GM18868 (cell line): Measurements from ENCODE around the gene PTPRO.

Source experiments
- ATAC-seq: cut with Tn5 transposase; IDR thresholded peaks from one replicate; pipeline ENCODE4 v1.9.1; 2021; ENCODE audit warnings: mild to moderate bottlenecking, moderate library complexity; ENCODE audit not compliant: unreplicated experiment

Gene PTPRO

DNA sequence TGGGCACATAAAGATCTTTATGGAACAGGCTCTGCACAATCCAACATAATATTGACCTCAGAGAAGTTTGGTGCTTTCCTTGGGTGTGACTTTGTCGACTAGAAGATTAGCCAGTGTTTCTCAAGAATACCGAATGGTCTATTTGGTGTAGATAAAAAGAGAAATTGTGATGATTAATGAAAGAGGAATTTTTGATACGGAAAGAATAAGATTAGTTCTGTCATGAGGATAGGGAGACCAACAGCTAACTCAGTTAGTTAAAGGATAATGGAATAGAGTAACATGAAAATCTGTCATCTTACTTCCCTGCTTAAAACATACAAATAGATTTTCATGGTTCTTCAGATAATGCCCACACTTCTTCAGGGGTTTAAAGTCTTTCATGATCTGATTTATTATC, 24.2 kb downstream of the PTPRO start:
- ATAC-seq, result no peak

GRCh38 chr12:15350643-15351042, 28.3 kb downstream of the PTPRO start:
- ATAC-seq, result no peak

- no peak for ATAC-seq
Observed at GRCh38 chr12:15355766-15356165, 33.5 kb downstream of the PTPRO start.

DNA sequence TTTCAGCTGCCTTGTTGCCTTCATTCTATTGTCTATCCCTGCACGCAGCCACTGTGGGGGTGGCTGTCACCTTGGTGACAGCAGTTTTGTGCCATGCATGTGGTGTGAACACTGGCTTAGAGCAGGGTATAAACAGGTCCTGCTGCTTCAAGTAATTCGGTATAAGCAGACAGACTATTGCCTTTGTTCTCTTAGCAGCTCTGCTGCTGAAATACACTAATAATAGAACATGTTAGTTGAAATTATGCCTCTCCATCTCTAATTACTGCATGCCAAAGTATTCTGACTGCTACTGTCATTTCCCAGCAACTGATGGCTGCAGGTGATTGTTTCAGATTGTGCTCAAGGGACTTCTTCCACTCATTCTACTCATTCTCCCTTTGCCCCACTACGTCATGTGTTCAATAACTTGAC, 34.6 kb downstream of the PTPRO start:
- ATAC-seq, result no peak

GRCh38 chr12:15364221-15365160, 42.2 kb downstream of the PTPRO start:
- no peak for ATAC-seq

GRCh38 chr12:15368812-15369211, 46.5 kb downstream of the PTPRO start:
- ATAC-seq, result no peak

DNA sequence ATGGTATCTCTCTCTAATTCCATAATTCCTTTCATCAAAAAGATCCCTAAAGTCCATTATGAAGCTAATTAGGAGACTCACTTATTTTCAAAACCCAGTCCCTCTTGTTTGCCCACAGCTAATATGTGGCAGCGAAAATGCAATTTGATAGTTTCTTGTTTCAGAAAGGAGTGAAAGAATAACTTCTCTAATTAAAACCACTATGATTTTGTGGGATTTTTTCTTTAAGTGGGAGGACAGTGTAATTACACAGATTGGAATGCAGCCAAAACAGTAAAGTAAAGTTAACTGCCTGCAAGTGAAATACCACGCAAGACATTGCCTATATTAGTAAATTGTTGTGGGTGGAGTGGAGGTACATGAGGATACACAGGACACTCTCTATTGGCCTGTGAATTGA, 50.0 kb downstream of the PTPRO start:
- no peak for ATAC-seq

DNA sequence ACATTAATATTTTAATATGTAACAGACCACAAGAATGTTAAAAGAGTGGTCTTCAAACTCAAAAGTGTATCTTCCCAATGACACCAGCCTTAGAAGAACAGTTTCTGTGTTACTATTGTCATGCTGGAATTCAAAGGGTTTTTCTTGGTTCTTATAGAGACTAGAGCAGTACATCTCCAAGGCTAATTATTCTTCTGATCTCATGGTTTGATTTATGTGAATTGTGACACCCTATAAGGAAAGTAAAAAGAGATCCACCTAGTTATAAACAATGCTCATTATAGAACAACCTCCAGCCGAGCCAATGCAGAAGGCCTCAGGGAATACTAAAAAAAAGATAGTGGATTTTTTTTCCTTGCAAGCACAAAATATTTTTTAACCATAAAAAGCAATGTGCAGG, 65.5 kb downstream of the PTPRO start:
- no peak for ATAC-seq

GRCh38 chr12:15389561-15389960, 67.3 kb downstream of the PTPRO start:
- ATAC-seq, result no peak

DNA sequence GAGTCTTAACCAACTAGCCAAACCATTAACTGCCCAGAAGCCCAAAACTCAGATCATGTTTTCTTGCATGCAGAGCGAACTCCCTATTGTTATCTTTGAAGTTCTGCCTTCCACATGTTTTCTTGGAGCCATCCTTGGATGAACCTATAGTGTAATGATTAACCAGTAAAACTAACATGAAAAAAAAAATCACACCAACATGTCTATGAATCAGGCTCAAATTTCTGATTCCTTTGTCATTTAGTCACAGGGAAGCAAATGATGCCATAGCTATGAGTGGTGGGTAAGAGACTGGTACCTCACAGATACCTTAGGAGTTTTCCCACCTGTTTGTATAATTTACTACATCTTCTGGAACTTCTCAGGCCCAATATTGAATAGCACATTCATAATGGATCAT, 70.7 kb downstream of the PTPRO start:
- ATAC-seq, result no peak

DNA sequence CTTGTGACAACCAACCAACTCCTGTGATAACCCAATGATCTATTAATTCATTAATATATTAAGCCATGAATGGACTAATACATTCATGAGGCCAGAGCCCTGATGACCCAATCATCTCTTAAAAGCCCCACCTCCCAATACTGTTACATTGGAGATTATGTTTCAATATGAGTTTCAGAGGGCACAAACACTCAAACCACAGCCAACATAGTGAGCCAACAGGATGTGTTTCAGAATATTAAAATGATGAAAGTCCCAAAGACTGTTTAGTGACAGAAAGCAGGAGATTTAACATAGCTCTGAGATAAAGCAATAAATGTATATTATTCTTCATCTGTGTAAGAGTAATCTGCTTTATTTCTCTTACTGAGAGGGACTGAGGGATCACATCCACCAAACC, 71.7 kb downstream of the PTPRO start:
- no peak for ATAC-seq

GRCh38 chr12:15404485-15404884, 82.2 kb downstream of the PTPRO start:
- ATAC-seq, result no peak

- ATAC-seq, result no peak
Observed at GRCh38 chr12:15405606-15406005, 83.3 kb downstream of the PTPRO start.

- no peak for ATAC-seq
Observed at GRCh38 chr12:15407025-15407424, 84.7 kb downstream of the PTPRO start.

- ATAC-seq, result no peak
Observed at GRCh38 chr12:15411842-15412241, 89.5 kb downstream of the PTPRO start.

DNA sequence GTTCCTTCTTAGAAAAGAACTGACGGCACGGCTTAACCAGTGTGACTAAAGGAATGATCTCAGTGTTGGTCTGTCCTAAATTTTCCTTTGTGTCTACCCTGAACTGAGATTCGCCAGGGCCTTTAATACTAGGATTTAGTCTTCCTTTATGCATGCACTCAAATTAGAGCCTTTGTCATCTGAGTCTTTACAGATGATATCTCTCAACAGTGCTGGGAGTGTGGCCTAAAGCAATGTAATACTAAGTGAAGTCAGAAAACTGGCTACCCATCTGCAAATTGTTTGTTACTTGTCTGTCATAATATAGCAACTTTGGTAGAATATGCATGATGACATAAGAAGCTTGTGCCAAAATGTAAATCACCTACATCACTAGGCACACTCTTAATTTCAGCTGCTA, 95.4 kb downstream of the PTPRO start:
- ATAC-seq, result no peak

DNA sequence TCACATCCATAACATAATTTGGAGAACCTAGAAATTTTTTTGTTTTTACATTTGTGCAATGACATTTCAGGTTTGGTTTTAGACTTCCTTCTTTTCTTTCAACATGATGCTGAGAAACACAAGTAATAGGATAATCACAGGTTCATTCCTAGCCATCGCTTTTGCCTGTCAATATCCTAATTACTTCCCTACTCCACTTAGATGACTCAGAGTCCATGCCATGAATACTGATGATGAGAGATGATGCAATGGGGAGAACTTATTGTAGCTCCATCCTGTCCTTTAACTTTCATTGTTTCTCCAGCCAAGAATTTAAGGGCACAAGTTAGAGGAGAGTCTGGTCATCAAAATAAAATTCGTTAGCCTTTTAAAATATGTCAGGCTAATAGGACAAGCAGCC, 101.3 kb downstream of the PTPRO start:
- no peak for ATAC-seq

DNA sequence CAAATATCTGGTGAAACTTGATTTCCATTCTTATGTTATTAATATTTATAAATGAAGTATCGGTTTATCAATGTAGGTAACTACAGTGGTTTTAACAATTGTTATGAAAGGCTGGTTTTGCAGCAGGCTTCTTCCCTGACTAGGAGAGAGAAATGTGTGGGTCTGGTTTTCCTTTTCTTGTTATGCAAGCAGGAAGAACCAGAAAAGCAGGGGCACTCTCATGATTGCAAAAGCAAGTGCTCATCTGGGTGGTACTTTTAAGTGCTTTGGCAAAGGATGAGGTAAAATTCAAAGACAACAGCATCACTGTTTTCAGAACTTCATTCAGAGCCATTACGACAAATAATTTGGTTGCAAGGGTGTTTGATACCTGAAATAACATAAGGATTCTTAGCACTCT, 105.6 kb downstream of the PTPRO start:
- ATAC-seq, result no peak

DNA sequence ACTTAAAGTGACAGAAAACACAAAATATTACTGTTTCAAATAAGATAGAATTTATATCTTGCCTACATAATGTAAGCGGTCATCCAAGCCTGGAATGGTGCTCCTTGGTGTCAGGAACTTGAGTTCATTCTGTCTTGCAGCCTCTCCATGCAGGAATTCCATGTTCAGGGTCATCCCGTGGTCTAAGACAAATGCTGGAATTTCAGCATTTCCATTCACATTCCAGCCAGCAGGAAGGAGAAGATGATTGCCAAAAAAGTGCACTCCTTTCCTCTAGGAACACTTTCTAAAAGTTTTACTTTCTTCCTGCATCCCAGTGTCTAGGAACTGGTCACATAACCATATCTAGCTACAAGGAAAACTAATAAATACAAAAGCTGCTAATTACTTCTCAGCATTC, 106.3 kb downstream of the PTPRO start:
- no peak for ATAC-seq

- no peak for ATAC-seq
Observed at GRCh38 chr12:15429262-15429661, 107.0 kb downstream of the PTPRO start.

DNA sequence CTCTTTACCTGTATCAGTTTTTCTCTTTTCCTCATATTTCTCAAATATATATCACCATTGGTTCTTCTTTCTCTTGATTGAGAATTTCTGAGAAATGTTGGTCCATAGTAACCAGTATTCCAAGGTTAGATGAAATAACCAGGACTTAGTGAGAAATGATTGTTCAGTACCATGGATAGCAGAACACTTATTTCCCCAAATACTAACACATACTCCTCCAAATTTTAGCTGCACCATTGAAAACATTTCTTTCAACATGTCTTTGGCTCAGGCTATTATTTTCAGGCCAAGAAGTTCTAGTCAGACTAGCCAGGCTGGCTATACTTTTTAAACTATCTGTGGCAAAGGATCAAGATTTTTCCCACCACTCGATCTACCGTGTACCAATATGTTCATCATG, 113.3 kb downstream of the PTPRO start:
- ATAC-seq, result no peak

- no peak for ATAC-seq
Observed at GRCh38 chr12:15439459-15439858, 117.2 kb downstream of the PTPRO start.

DNA sequence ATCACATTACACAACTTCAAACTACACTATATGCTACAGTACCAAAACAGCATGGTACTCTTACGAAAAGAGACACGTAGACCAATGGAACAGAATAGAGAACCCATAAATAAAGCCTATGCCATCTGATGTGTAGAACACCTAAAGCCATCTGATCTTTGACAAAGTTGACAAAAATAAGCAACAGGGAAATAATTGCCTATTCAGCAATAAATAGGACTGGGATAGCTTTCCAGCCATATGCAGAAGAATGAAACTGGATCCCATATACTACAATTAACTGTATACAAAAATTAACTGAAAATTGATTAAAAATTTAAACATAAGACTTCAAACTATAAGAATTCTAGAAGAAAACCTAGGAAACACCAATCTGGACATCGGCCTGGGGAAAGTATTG, 120.7 kb downstream of the PTPRO start:
- no peak for ATAC-seq
